Measurements from ENCODE around the gene CSNK1G3. TPM values are rescaled to one million over a fixed set of nuclear protein-coding genes. Genes with fewer than 3 reads are reported as not detected.
A peak's percentile ranks its signal among the peaks of the same experiment; 100 is the strongest.

The CSNK1G3 gene
- total RNA-seq, 1 experiment from 2014 or later: 18.4 TPM

DNA sequence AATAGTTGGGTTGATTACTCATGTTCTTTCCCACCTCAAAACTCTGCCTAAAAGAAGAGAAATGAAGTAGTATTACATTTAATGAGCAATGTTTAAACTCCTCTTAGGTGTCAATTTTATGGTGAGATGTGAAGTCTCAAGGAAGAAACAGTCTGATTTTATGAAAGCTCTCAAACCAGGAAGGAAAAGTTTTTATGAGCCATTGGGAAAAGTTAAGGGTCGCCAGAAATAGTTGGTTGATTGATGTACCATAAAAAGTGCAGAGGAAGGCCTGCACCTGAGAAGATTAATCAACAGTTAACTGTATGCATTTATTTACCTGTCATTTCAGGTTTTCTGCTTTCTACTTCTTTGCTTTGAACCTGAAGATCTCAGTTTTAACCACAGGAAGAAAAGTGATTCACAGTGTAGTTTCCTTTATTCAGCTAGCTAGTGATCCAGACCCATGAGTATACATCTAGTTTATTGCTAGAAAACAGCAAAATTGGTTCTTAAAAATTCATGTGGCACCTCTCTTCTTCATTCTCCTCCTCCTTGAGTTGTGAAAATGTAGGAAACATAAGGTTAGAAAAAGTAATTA lies 133.1 kb downstream of the CSNK1G3 start:
- DNase-seq (ENCODE audit: low spot score): no peak

DNA sequence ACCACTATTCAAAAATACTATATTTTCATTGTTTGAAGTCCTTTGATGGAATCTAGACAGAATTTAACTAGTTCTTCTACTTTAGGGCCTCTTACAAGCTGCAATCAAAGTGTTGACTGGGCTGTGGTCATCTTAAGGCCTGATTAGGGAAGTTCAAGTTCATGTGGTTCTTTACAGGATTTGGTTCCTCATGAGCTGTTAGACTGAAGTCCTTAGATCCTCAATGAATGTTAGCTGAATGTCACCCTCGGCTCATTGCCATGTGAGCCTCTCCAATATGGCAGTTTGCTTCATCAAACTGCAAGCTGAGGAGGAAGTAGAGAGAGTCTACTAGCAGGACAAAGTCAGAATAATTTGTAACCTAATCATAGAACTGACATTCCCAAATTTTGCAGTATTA lies 135.1 kb downstream of the CSNK1G3 start:
- DNase-seq (ENCODE audit: low spot score): no peak

DNA sequence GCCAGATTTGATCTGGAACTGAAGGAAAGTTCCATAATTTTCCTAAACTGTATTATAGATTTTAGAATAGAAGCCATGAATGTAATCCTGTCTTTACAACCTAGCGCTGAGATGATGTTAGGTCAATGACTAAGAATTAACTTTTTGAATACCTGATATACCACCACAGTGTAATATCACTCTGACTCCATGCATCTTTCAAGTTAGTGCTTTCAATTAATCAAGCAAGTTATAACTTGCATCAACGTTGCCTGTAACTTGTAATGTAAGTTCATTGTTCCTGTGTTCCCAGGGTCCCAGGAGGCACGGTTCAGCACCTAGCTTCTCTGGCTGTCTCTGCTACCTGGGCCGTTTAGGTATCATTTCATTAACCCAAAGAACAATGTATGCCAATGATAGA lies 139.3 kb downstream of the CSNK1G3 start:
- DNase-seq (ENCODE audit: low spot score): no peak

DNA sequence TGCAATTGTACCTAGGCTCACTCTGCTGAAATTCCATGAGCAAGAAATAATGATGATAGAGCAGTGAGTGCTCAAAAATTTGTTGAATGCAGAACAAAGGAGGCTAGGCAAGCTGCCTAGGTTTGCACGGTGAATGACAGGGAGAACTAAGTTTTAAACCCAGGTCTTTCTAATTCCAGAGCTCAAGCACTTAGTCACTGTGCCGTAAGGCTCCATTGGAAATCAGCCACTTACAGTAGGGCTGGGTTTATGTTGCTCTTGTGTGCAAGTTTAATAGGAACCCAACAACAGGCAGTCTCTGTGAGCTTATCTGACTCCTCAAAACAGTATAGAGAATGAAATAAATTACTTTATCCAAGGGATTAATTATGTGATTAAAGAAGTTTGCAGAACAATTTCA lies 147.0 kb downstream of the CSNK1G3 start:
- DNase-seq (ENCODE audit: low spot score): no peak

DNA sequence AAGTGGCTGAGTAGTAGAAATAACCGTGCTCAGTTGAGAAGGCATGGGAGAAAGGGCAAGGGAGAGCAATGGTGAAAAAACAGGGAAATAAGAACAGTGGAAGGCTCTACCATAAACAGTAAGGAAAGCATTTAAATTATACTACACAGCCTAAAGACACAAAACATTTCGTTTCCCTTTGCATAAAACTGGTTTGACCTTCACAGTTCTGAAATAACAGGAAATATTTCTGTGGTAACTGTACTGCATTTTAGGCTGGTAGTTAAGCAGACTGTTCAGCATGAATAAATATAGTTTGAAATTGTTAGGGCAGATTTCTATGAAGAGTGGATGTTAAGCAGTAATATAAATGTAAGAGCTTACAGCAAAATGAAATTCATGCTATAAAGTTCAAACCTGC lies 147.5 kb downstream of the CSNK1G3 start:
- DNase-seq (ENCODE audit: low spot score): no peak

DNA sequence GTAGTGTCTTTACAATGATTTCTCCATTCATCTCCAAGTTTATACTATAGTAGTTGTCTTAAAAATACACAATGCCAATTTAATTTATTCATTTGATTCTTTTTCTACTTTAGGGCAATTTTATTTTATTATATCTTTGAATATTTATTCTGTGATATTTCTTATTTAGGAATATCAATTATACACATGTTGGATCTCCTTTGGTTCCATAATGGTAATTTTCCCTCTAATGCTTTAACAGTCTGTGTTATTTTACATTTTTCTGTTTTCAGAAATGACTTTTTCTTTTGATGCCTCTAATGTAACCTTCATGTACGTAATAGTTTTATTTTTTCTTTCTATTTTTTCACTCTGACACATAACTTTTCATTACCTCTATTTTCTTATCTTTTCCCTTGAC lies 153.0 kb downstream of the CSNK1G3 start:
- no peak for DNase-seq (ENCODE audit: low spot score)

DNA sequence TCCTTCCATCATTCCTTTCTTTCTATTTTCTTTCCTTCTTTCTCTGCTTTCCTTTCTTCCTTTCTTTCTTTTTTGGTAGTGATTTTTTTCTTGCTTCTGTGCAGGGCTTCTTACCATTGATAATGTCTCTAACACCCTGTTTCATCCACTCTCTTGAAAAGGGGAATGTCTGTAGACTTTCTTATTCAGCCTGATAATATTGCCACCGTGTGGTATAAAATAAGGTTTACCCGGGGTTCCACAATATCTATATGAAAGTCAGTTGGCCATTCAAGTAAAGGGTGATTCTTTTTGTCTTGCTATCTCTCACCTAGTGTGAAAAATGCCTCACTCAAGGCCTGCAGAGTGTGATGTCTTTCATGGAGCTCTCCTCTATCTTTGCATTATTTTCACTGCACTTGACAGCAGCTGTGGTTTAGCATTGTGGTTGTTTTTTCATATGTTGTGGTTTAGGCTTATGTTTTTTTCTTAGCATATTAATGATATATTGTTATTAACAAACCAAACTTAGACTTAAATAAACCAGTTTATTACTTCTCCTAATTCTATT lies 153.9 kb downstream of the CSNK1G3 start:
- peak; percentile 27 for DNase-seq (ENCODE audit: low spot score)

Other genes with a start within 250 kb of the CSNK1G3 start
- gene CEP120, start 88.8 kb upstream of the CSNK1G3 start, total RNA-seq (2014; rRNA removed; shearing (Covaris generic)): 8.3 and 14.8 TPM in 2 replicates

Measured in HT-29 (cell line).